ENCODE measurements around the gene CELF2.

DNA sequence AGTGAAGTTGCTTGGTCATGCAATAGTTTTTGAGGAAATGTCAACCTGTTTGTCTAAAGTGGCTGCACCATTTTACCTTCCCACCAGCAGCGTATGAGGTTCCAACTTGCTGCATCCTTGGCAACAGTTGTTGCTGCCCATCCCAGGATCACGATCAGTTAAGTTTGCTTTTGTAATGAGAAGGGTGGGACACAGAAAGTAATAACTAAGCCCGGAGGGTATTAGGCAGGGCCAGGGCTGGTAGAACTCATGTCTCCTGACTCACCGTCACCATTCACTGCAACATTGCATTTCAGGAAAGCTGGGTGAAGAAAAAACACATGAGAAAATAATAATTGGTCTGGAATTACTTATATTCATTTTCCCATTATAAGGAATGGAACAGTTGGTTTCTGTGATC lies 25.4 kb downstream of the CELF2 start:
- TF ChIP-seq, protein P1, sequence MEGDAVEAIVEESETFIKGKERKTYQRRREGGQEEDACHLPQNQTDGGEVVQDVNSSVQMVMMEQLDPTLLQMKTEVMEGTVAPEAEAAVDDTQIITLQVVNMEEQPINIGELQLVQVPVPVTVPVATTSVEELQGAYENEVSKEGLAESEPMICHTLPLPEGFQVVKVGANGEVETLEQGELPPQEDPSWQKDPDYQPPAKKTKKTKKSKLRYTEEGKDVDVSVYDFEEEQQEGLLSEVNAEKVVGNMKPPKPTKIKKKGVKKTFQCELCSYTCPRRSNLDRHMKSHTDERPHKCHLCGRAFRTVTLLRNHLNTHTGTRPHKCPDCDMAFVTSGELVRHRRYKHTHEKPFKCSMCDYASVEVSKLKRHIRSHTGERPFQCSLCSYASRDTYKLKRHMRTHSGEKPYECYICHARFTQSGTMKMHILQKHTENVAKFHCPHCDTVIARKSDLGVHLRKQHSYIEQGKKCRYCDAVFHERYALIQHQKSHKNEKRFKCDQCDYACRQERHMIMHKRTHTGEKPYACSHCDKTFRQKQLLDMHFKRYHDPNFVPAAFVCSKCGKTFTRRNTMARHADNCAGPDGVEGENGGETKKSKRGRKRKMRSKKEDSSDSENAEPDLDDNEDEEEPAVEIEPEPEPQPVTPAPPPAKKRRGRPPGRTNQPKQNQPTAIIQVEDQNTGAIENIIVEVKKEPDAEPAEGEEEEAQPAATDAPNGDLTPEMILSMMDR (IDR thresholded peaks at IDR 0.05 in 4 of 5, conservative IDR thresholded peaks at IDR 0.05 in 1 of 5), result no peak
- TF ChIP-seq POLR2A (IDR thresholded peaks at IDR 0.05), result no peak
